Kidney (tissue), 14 donors: ENCODE results near the gene PDLIM3. TPM values are rescaled to one million over a fixed set of nuclear protein-coding genes. Genes with fewer than 3 reads are reported as not detected.

Experiments
- DNase-seq, 5 donors: peaks; one replicate each; pipeline ENCODE4 v3.0.0-alpha.2; 2013 to 2020
- FAIRE-seq: peaks from 2 replicates; lab custom pipeline; 2012; peaks lifted over from hg19 to GRCh38; lab: Jason Lieb, UNC
- H3K27ac ChIP-seq, 2 donors: one replicate each; pipeline ENCODE4 v1.7.0; 2013; ENCODE audit warnings: low read depth in 2 of 2, low read length in 2 of 2, inconsistent platforms in 1 of 2
- H3K27me3 ChIP-seq: one replicate; pipeline ENCODE4 v1.7.1; 2013; ENCODE audit warnings: low read length, inconsistent platforms; ENCODE audit not compliant: control insufficient read depth, insufficient read depth
- H3K36me3 ChIP-seq, 3 donors: one replicate each; pipeline versions ENCODE4 v1.7.0 to v1.7.1; 2013; ENCODE audit warnings: low read length in 3 of 3, control low read depth in 1 of 3, inconsistent platforms in 1 of 3; ENCODE audit not compliant: insufficient read depth in 3 of 3, control insufficient read depth in 2 of 3
- H3K4me1 ChIP-seq, 3 donors: one replicate each; pipeline versions ENCODE4 v1.7.0 to v1.7.1; 2013; ENCODE audit warnings: low read length in 3 of 3, inconsistent platforms in 1 of 3, low read depth in 1 of 3; ENCODE audit not compliant: control insufficient read depth in 2 of 3, insufficient read depth in 2 of 3
- H3K4me3 ChIP-seq, 3 donors: one replicate each; pipeline versions ENCODE4 v1.7.0 to v1.8.1; 2013; ENCODE audit warnings: low read length in 3 of 3, control low read depth in 1 of 3, inconsistent platforms in 1 of 3
- H3K9ac ChIP-seq, 3 donors: one replicate each; pipeline versions ENCODE4 v1.7.0 to v1.7.1; 2013; ENCODE audit warnings: low read length in 3 of 3, control low read depth in 1 of 3, inconsistent platforms in 1 of 3
- H3K9me3 ChIP-seq, 3 donors: one replicate each; pipeline versions ENCODE4 v1.7.0 to v1.7.1; 2013; ENCODE audit warnings: low read length in 3 of 3, control low read depth in 1 of 3, inconsistent platforms in 1 of 3; ENCODE audit not compliant: control insufficient read depth in 2 of 3, insufficient read depth in 1 of 3
- intact Hi-C: fragments of 100-400 bp; cut with DNase I; formaldehyde crosslinking; loops from one replicate; pipeline ENCODE4 v1.11.1; 2022
- polyA plus RNA-seq: library from polyadenylated mRNA; stranded (reverse); fragments of 350-450 nt; fragmentation: Illumina TruSeq; extraction: RNeasy Lipid Tissue Mini Kit (QIAGEN cat#74804); gene quantifications from one replicate; pipeline ENCODE4 v1.2.3, GENCODE V29; 2014; ENCODE audit warnings: low read depth, low replicate concordance; ENCODE audit not compliant: insufficient read depth
- total RNA-seq: library from RNA; stranded (reverse); fragmentation: NEBNext Ultra II Directional; extraction: Animal tissue kit (Norgen Biotek cat#: 25700); gene quantifications from one replicate; pipeline ENCODE4 v1.2.1, GENCODE V29; 2021
- TF ChIP-seq, protein P1 (sequence below): IDR thresholded peaks from 3 replicates; pipeline ENCODE4 v1.5.1; 2012; ENCODE audit warnings: mild to moderate bottlenecking, moderate library complexity, borderline replicate concordance; ENCODE audit not compliant: insufficient read depth; ENCODE audit errors: extremely low read depth
- donor health status: control.
- donor health status: control.
- donor health status: control.
- donor health status: control.
- donor health status: control.
- donor health status: DM: yes; HTN: yes; CAD: no.
- donor health status: Normal renal cell carcinoma (clear cell type).

PDLIM3 gene
- total and polyA plus RNA-seq, 2 donors from 2014 or later, result 10.8 to 19.6 TPM

DNA sequence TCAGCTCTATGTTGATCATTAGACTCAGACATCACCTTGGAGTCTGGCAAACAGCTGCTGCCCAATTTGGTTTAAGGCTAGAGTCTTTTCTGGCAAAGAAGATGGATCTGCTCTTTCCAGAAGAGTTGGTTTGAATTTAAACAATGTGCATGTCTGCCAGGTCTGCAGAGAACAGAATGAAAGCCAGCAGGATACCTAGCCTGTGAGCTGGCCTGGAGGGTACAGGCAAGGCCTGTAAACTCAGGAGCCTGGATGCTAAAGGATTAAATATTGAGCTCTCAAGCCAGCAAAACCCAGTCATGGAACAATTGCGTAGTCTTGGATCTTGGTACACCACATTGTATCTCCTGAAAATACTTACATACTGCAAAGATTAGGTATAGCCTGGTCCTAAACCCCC lies 15.6 kb upstream of the PDLIM3 start:
- FAIRE-seq, result no peak
- Histone ChIP-seq H3K36me3 (no peaks in the 10 kb centered on the region), H3K9ac (no peak overlapping the region), H3K27me3 (no peaks in the 10 kb centered on the region), H3K27ac (no peak overlapping the region), H3K4me1 (no peaks in the 10 kb centered on the region), H3K9me3 (peaks cover 0 to 2% (median 0%) of the 10 kb centered on the region in 3 donors), H3K4me3 (no peak overlapping the region)
- intact Hi-C loops, result no loop called here
- DNase-seq, result no peak
- TF ChIP-seq, protein P1, sequence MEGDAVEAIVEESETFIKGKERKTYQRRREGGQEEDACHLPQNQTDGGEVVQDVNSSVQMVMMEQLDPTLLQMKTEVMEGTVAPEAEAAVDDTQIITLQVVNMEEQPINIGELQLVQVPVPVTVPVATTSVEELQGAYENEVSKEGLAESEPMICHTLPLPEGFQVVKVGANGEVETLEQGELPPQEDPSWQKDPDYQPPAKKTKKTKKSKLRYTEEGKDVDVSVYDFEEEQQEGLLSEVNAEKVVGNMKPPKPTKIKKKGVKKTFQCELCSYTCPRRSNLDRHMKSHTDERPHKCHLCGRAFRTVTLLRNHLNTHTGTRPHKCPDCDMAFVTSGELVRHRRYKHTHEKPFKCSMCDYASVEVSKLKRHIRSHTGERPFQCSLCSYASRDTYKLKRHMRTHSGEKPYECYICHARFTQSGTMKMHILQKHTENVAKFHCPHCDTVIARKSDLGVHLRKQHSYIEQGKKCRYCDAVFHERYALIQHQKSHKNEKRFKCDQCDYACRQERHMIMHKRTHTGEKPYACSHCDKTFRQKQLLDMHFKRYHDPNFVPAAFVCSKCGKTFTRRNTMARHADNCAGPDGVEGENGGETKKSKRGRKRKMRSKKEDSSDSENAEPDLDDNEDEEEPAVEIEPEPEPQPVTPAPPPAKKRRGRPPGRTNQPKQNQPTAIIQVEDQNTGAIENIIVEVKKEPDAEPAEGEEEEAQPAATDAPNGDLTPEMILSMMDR, result no peak

DNA sequence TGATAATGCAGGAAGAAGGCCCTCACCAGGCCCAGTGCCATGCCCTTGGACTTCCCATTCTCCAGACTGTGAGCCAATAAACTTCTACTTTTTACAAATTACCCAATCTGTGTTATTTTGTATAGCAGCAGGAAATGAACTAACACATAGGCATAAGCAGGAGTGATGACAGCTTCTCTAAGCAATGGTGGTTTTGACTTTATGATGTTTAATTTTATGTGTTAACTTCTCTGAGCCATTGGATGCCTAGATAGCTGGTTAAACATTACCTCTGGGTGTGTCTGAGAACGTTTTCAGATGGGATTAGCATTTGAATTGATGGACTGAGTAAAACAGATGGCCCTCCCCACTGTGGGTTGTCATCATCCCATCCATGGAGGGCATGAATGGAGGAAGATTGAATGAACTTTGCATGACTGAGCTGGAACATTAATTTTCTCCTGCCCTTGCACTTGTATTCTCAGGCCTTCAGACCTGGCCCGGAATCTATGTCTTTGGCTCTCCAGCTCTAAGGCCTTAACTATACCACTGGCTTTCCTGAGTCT lies 13.9 kb upstream of the PDLIM3 start:
- Histone ChIP-seq H3K9me3 (no peaks in the 10 kb centered on the region), H3K4me3 (no peak overlapping the region), H3K27me3 (no peaks in the 10 kb centered on the region), H3K27ac (no peak overlapping the region), H3K36me3 (no peaks in the 10 kb centered on the region), H3K9ac (no peak overlapping the region), H3K4me1 (no peaks in the 10 kb centered on the region)
- no peak for DNase-seq
- intact Hi-C loops, result no loop called here
- FAIRE-seq, result no peak
- TF ChIP-seq, protein P1, result no peak

DNA sequence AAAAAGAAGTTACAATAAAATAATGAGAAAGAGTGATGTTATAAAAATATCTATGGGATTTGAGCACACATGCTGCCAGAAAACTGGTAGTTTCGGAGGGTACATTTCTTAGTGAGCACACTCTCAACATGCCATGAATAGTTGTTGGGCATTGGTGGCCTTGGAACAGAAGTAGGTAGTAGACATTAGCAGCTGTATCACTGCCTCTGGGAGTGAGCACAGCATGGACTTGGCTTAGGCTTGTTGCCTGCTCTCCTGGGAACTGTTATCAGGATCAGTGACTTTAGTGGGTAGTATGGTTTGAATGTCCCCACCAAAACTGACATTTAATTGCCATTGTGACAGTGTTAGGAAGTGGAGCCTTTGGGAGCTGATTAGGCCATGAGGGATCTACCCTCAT lies 13.3 kb upstream of the PDLIM3 start:
- no peaks in the 10 kb centered on the region for H3K4me1 ChIP-seq
- H3K9ac ChIP-seq, result no peak overlapping the region
- no peaks in the 10 kb centered on the region for H3K9me3 ChIP-seq
- no peaks in the 10 kb centered on the region for H3K27me3 ChIP-seq
- DNase-seq (no peak), FAIRE-seq (no peak)
- TF ChIP-seq, protein P1, result no peak
- H3K36me3 ChIP-seq, result no peaks in the 10 kb centered on the region
- H3K27ac ChIP-seq, result no peak overlapping the region
- intact Hi-C loops, result no loop called here
- H3K4me3 ChIP-seq, result no peak overlapping the region

DNA sequence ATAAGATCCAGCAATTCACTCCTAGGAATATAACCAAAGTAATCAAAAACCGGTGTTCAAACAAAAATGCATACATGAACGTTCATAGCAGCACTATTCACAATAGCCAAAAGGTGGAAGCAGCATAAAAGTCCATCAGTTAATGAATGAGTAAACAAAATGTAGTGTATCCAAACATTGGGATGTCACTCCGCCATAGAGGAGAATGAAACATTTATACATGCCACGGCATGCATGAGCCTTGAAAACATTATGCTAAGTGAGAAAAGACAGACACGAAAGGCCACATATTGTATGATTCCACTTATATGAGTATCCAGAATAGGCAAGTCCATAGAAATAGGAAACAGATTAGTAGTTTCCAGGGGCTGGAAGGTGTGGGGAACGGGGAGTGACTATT lies 11.0 kb upstream of the PDLIM3 start:
- no peaks in the 10 kb centered on the region for H3K9me3 ChIP-seq
- H3K9ac ChIP-seq, result no peak overlapping the region
- H3K27me3 ChIP-seq, result no peaks in the 10 kb centered on the region
- intact Hi-C loops, result no loop called here
- TF ChIP-seq, protein P1, result no peak
- no peaks in the 10 kb centered on the region for H3K36me3 ChIP-seq
- no peak for DNase-seq
- H3K27ac ChIP-seq, result no peak overlapping the region
- no peaks in the 10 kb centered on the region for H3K4me1 ChIP-seq
- H3K4me3 ChIP-seq, result no peak overlapping the region
- no peak for FAIRE-seq
